Liver (tissue), 10 donors: ENCODE measurements around the gene WFDC13. TPM values are rescaled to one million over a fixed set of nuclear protein-coding genes. Genes with fewer than 3 reads are reported as not detected.

Experiments used
- DNase-seq: peaks from one replicate; pipeline ENCODE4 v3.0.0-alpha.2; 2017; ENCODE audit warnings: low spot score
- H3K27ac ChIP-seq, 2 donors: one replicate each; pipeline ENCODE4 v1.7.0; 2013; ENCODE audit warnings: inconsistent platforms in 2 of 2, low read length in 2 of 2, control low read depth in 1 of 2, low read depth in 1 of 2, mild to moderate bottlenecking in 1 of 2
- H3K27me3 ChIP-seq, 4 donors: one replicate each; pipeline versions ENCODE4 v1.6.1 to v1.7.0; 2013; ENCODE audit warnings: low read length in 3 of 4, inconsistent platforms in 1 of 4, mild to moderate bottlenecking in 1 of 4, moderate library complexity in 1 of 4; ENCODE audit not compliant: control insufficient read depth in 4 of 4, insufficient read depth in 4 of 4
- H3K36me3 ChIP-seq, 4 donors: one replicate each; pipeline versions ENCODE4 v1.6.1 to v1.7.0; 2013; ENCODE audit warnings: low read length in 3 of 4, mild to moderate bottlenecking in 3 of 4, low read depth in 1 of 4, moderate library complexity in 1 of 4; ENCODE audit not compliant: control insufficient read depth in 4 of 4, insufficient read depth in 3 of 4
- H3K4me1 ChIP-seq, 4 donors: one replicate each; pipeline versions ENCODE4 v1.6.1 to v1.7.0; 2013; ENCODE audit warnings: low read length in 3 of 4, mild to moderate bottlenecking in 3 of 4, moderate library complexity in 1 of 4; ENCODE audit not compliant: control insufficient read depth in 4 of 4, insufficient read depth in 4 of 4
- H3K4me3 ChIP-seq, 3 donors: one replicate each; pipeline versions ENCODE4 v1.6.1 to v1.7.0; 2013; ENCODE audit warnings: low read length in 3 of 3, control low read depth in 1 of 3, low read depth in 1 of 3, mild to moderate bottlenecking in 1 of 3
- H3K9ac ChIP-seq, 2 donors: one replicate each; pipeline ENCODE4 v1.7.0; 2013; ENCODE audit warnings: low read length in 2 of 2, mild to moderate bottlenecking in 2 of 2, moderate library complexity in 2 of 2, control low read depth in 1 of 2, low read depth in 1 of 2
- H3K9me3 ChIP-seq, 4 donors: one replicate each; pipeline versions ENCODE4 v1.6.1 to v1.7.0; 2013; ENCODE audit warnings: low read length in 3 of 4; ENCODE audit not compliant: control insufficient read depth in 4 of 4
- ATF3 ChIP-seq: IDR thresholded peaks from 2 replicates; pipeline ENCODE4 v1.6.1; 2016; ENCODE audit warnings: antibody characterized with exemption
- CTCF ChIP-seq: fragments of 150-350 bp; IDR thresholded peaks from 2 replicates; pipeline ENCODE4 v1.5.1; 2017; ENCODE audit warnings: improper control_type of control experiment, low read depth, low read length; ENCODE audit not compliant: missing input control
- EGR1 ChIP-seq, 2 donors: IDR thresholded peaks; 2 replicates each; pipeline ENCODE4 v1.6.1; 2016 to 2018; ENCODE audit warnings: antibody characterized with exemption in 2 of 2, low read depth in 2 of 2
- FOXA1 ChIP-seq: IDR thresholded peaks from 2 replicates; pipeline ENCODE4 v1.6.1; 2016; ENCODE audit warnings: antibody characterized with exemption
- FOXA2 ChIP-seq: IDR thresholded peaks from 2 replicates; pipeline ENCODE4 v1.6.1; 2016; ENCODE audit warnings: antibody characterized with exemption
- GABPA ChIP-seq, 2 donors: IDR thresholded peaks in 1 of 2; conservative IDR thresholded peaks in 1 of 2; 2 replicates each; pipeline ENCODE4 v1.6.1; 2016; ENCODE audit warnings: antibody characterized with exemption in 2 of 2, mild to moderate bottlenecking in 1 of 2, moderate library complexity in 1 of 2
- HNF4A ChIP-seq, 2 donors: conservative IDR thresholded peaks; 2 replicates each; pipeline ENCODE4 v1.6.1; 2016; ENCODE audit warnings: antibody characterized with exemption in 2 of 2, mild to moderate bottlenecking in 2 of 2
- HNF4G ChIP-seq: IDR thresholded peaks from 2 replicates; pipeline ENCODE4 v1.6.1; 2016; ENCODE audit warnings: antibody characterized with exemption
- JUND ChIP-seq, 2 donors: IDR thresholded peaks; 2 replicates each; pipeline ENCODE4 v1.6.1; 2016; ENCODE audit warnings: antibody characterized with exemption in 2 of 2
- MAX ChIP-seq: IDR thresholded peaks from 2 replicates; pipeline ENCODE4 v1.6.1; 2016; ENCODE audit warnings: antibody characterized with exemption
- NR2F2 ChIP-seq: IDR thresholded peaks from 2 replicates; pipeline ENCODE4 v1.6.1; 2016; ENCODE audit warnings: antibody characterized with exemption
- RAD21 ChIP-seq, 2 donors: IDR thresholded peaks; 2 replicates each; pipeline ENCODE4 v1.6.1; 2016; ENCODE audit warnings: antibody characterized with exemption in 2 of 2, mild to moderate bottlenecking in 2 of 2
- REST ChIP-seq: IDR thresholded peaks from 2 replicates; pipeline ENCODE4 v1.6.1; 2016; ENCODE audit warnings: antibody characterized with exemption, mild to moderate bottlenecking
- RXRA ChIP-seq, 2 donors: IDR thresholded peaks; 2 replicates each; pipeline ENCODE4 v1.6.1; 2017 to 2018; ENCODE audit warnings: antibody characterized with exemption in 2 of 2, mild to moderate bottlenecking in 1 of 2
- SP1 ChIP-seq: IDR thresholded peaks from 2 replicates; pipeline ENCODE4 v1.6.1; 2018; ENCODE audit warnings: antibody characterized with exemption, mild to moderate bottlenecking
- TAF1 ChIP-seq: conservative IDR thresholded peaks from 2 replicates; pipeline ENCODE4 v1.6.1; 2016; ENCODE audit warnings: antibody characterized with exemption, mild to moderate bottlenecking
- YY1 ChIP-seq: IDR thresholded peaks from 2 replicates; pipeline ENCODE4 v1.6.1; 2016; ENCODE audit warnings: antibody characterized with exemption, mild to moderate bottlenecking
- WGBS: extraction: QIAGEN DNeasy Blood & Tissue Kit; methylation state at CpG from one replicate; pipeline ENCODE4 v1.1.7; 2013; 5-methylcytosine and 5-hydroxymethylcytosine counted together
- polyA plus RNA-seq, 2 donors: library from polyadenylated mRNA; stranded (reverse) in 1 of 2; unstranded in 1 of 2; fragments of 200-250 nt in 1 of 2; fragments of >200 nt in 1 of 2; fragmentation: Nextera tagmentation in 1 of 2; extraction: Ambion mirVana in 1 of 2; gene quantifications; one replicate each; pipeline versions ENCODE4 v1.2.1 to v1.2.3, GENCODE V29; 2013 to 2015
- small RNA-seq: library from RNA; depleted of rRNA; stranded (forward); fragments of <200 nt; gene quantifications from one replicate; pipeline ENCODE3, GENCODE V24; 2014
- total RNA-seq, 2 donors: library from RNA; depleted of rRNA; stranded (reverse); fragments of >200 nt; gene quantifications; one replicate each; pipeline ENCODE4 v1.2.3, GENCODE V29; 2014
- TF ChIP-seq, protein P1 (sequence below): IDR thresholded peaks from 2 replicates; pipeline ENCODE4 v1.6.1; 2016; ENCODE audit warnings: antibody characterized with exemption
- donor health status: healthy.
- donor health status: healthy.
- donor health status: healthy.
- donor health status: healthy.
- donor health status: healthy.

WFDC13 gene
- total and polyA plus RNA-seq, 4 donors = not detected

DNA sequence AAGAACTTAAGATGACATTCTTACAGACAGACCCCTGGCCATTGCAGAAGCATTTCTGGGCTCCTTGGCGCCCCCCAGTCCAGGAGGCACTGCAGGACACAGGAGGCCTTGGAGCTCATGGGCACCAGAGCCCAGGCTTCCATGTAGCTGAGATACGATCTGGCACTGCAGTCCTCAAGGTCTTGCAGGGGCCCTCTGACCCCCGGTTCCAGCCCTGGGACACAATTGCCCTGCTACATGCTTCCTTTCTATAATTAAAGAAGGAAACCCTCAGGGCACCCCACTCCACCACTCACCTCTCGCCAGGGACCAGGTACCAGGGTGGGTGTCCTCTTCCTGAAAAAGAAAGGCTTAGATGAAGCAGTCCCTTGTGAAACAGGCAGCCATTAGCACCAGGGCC, 56.3 kb downstream of the WFDC13 start:
- no peak overlapping the region for H3K4me3 ChIP-seq
- no peaks in the 10 kb centered on the region for H3K27me3 ChIP-seq
- H3K27ac ChIP-seq = no peak overlapping the region
- H3K9ac ChIP-seq = no peak overlapping the region
- WGBS = 89% methylated on average over 4 of the region's 4 CpGs
- no peak for DNase-seq
- no peaks in the 10 kb centered on the region for H3K4me1 ChIP-seq
- no peaks in the 10 kb centered on the region for H3K36me3 ChIP-seq
- no peak for TF ChIP-seq RAD21 (IDR thresholded peaks at IDR 0.05)
- TF ChIP-seq SP1 = no peak
- no peak for TF ChIP-seq MAX
- no peak for TF ChIP-seq HNF4A (conservative IDR thresholded peaks at IDR 0.05)
- TF ChIP-seq GABPA (IDR thresholded peaks at IDR 0.05 in 1 of 2, conservative IDR thresholded peaks at IDR 0.05 in 1 of 2) = no peak
- TF ChIP-seq ATF3 = no peak
- TF ChIP-seq RXRA (IDR thresholded peaks at IDR 0.05) = no peak
- TF ChIP-seq EGR1 (IDR thresholded peaks at IDR 0.05; ENCODE audit: low read depth in 2 of 2) = no peak
- no peak for TF ChIP-seq CTCF
- TF ChIP-seq REST = no peak
- TF ChIP-seq HNF4G = no peak
- no peak for TF ChIP-seq NR2F2
- TF ChIP-seq YY1 = no peak
- TF ChIP-seq FOXA2 = no peak
- no peak for TF ChIP-seq TAF1
- TF ChIP-seq JUND (IDR thresholded peaks at IDR 0.05) = no peak
- TF ChIP-seq, protein P1, sequence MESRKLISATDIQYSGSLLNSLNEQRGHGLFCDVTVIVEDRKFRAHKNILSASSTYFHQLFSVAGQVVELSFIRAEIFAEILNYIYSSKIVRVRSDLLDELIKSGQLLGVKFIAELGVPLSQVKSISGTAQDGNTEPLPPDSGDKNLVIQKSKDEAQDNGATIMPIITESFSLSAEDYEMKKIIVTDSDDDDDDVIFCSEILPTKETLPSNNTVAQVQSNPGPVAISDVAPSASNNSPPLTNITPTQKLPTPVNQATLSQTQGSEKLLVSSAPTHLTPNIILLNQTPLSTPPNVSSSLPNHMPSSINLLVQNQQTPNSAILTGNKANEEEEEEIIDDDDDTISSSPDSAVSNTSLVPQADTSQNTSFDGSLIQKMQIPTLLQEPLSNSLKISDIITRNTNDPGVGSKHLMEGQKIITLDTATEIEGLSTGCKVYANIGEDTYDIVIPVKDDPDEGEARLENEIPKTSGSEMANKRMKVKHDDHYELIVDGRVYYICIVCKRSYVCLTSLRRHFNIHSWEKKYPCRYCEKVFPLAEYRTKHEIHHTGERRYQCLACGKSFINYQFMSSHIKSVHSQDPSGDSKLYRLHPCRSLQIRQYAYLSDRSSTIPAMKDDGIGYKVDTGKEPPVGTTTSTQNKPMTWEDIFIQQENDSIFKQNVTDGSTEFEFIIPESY = no peak
- no peak for TF ChIP-seq FOXA1
- no peaks in the 10 kb centered on the region for H3K9me3 ChIP-seq

Small RNA genes within 50 kb of the gene (small RNA-seq; reads per million reads assigned to genes)
- gene MIR3617 (not detected), gene SPINT5P (not detected)

Other genes with a start within 250 kb of the WFDC13 start
- not detected for gene WFDC2, start 232.3 kb upstream of the WFDC13 start, total RNA-seq
- gene WFDC2, start 232.3 kb upstream of the WFDC13 start, polyA plus RNA-seq = 1 to 10 TPM; 1.3 to 1.8 TPM
- gene SPINT3, start 186.4 kb upstream of the WFDC13 start, total RNA-seq = not detected
- gene SPINT3, start 186.4 kb upstream of the WFDC13 start, polyA plus RNA-seq = not detected
- gene WFDC6, start 162.6 kb upstream of the WFDC13 start, total RNA-seq = not detected
- not detected for gene WFDC6, start 162.6 kb upstream of the WFDC13 start, polyA plus RNA-seq
- gene EPPIN, start 154.6 kb upstream of the WFDC13 start, total RNA-seq = not detected
- not detected for gene EPPIN, start 154.6 kb upstream of the WFDC13 start, polyA plus RNA-seq
- gene WFDC8, start 122.8 kb upstream of the WFDC13 start, total RNA-seq = not detected
- gene WFDC8, start 122.8 kb upstream of the WFDC13 start, polyA plus RNA-seq = not detected
- gene WFDC10A, start 72.3 kb upstream of the WFDC13 start, total RNA-seq = not detected
- gene WFDC10A, start 72.3 kb upstream of the WFDC13 start, polyA plus RNA-seq = not detected
- not detected for gene WFDC9, start 70.8 kb upstream of the WFDC13 start, total RNA-seq
- gene WFDC9, start 70.8 kb upstream of the WFDC13 start, polyA plus RNA-seq = not detected
- not detected for gene WFDC11, start 31.8 kb upstream of the WFDC13 start, total RNA-seq
- gene WFDC11, start 31.8 kb upstream of the WFDC13 start, polyA plus RNA-seq = not detected
- not detected for gene WFDC10B, start 3.0 kb downstream of the WFDC13 start, total RNA-seq
- gene WFDC10B, start 3.0 kb downstream of the WFDC13 start, polyA plus RNA-seq = not detected
- gene SPINT4, start 20.3 kb downstream of the WFDC13 start, total RNA-seq = not detected
- gene SPINT4, start 20.3 kb downstream of the WFDC13 start, polyA plus RNA-seq = not detected
- not detected for gene WFDC3, start 89.8 kb downstream of the WFDC13 start, total RNA-seq
- under 1 TPM in 1 of 2 donors, not detected in 1; 0.28 TPM for gene WFDC3, start 89.8 kb downstream of the WFDC13 start, polyA plus RNA-seq
- gene DNTTIP1, start 89.9 kb downstream of the WFDC13 start, total RNA-seq = 1 to 10 TPM; 6.3 to 9.4 TPM
- gene DNTTIP1, start 89.9 kb downstream of the WFDC13 start, polyA plus RNA-seq = 10 to 100 TPM in 1 of 2 donors, 1 to 10 TPM in 1; 9.3 to 13.8 TPM
- gene UBE2C, start 110.6 kb downstream of the WFDC13 start, total RNA-seq = 10 to 100 TPM in 1 of 2 donors, not detected in 1; 27.6 TPM
- gene UBE2C, start 110.6 kb downstream of the WFDC13 start, polyA plus RNA-seq = 1 to 10 TPM; 2.7 to 8.1 TPM
- under 1 TPM in 1 of 2 donors, not detected in 1; 0.33 TPM for gene TNNC2, start 125.3 kb downstream of the WFDC13 start, total RNA-seq
- gene TNNC2, start 125.3 kb downstream of the WFDC13 start, polyA plus RNA-seq = under 1 TPM; 0.12 to 0.31 TPM
- 10 to 100 TPM in 1 of 2 donors, 1 to 10 TPM in 1; 4.5 to 10.6 TPM for gene SNX21, start 131.8 kb downstream of the WFDC13 start, total RNA-seq
- gene SNX21, start 131.8 kb downstream of the WFDC13 start, polyA plus RNA-seq = 1 to 10 TPM; 3.8 to 5.1 TPM
- gene ACOT8, start 155.4 kb downstream of the WFDC13 start, total RNA-seq = 10 to 100 TPM; 24.4 to 24.5 TPM
- gene ACOT8, start 155.4 kb downstream of the WFDC13 start, polyA plus RNA-seq = 10 to 100 TPM; 24.5 to 27.1 TPM
- gene ZSWIM3, start 155.6 kb downstream of the WFDC13 start, total RNA-seq = 1 to 10 TPM; 2.9 to 4.2 TPM
- gene ZSWIM3, start 155.6 kb downstream of the WFDC13 start, polyA plus RNA-seq = 1 to 10 TPM in 1 of 2 donors, under 1 TPM in 1; 0.56 to 1.6 TPM
- 1 to 10 TPM; 2.2 to 5.0 TPM for gene ZSWIM1, start 179.2 kb downstream of the WFDC13 start, total RNA-seq
- 1 to 10 TPM; 2.1 to 2.4 TPM for gene ZSWIM1, start 179.2 kb downstream of the WFDC13 start, polyA plus RNA-seq
- 1 to 10 TPM; 1.6 to 7.6 TPM for gene SPATA25, start 185.6 kb downstream of the WFDC13 start, total RNA-seq
- gene SPATA25, start 185.6 kb downstream of the WFDC13 start, polyA plus RNA-seq = under 1 TPM; 0.43 to 0.80 TPM
- gene NEURL2, start 189.2 kb downstream of the WFDC13 start, total RNA-seq = 10 to 100 TPM in 1 of 2 donors, 1 to 10 TPM in 1; 4.1 to 14.5 TPM
- gene NEURL2, start 189.2 kb downstream of the WFDC13 start, polyA plus RNA-seq = 1 to 10 TPM; 3.7 to 6.2 TPM
- gene CTSA, start 189.3 kb downstream of the WFDC13 start, total RNA-seq = 10 to 100 TPM; 45.6 to 48.1 TPM
- 100 to 1,000 TPM; 105 to 151 TPM for gene CTSA, start 189.3 kb downstream of the WFDC13 start, polyA plus RNA-seq
- gene PLTP, start 210.1 kb downstream of the WFDC13 start, total RNA-seq = 10 to 100 TPM; 66.5 to 69.5 TPM
- gene PLTP, start 210.1 kb downstream of the WFDC13 start, polyA plus RNA-seq = 10 to 100 TPM; 22.5 to 54.9 TPM
- gene PCIF1, start 232.6 kb downstream of the WFDC13 start, total RNA-seq = 10 to 100 TPM; 11.5 TPM
- gene PCIF1, start 232.6 kb downstream of the WFDC13 start, polyA plus RNA-seq = 10 to 100 TPM in 1 of 2 donors, 1 to 10 TPM in 1; 9.2 to 12.4 TPM